Neural progenitor cell (in vitro differentiated cells): ENCODE data around the gene GRAMD1B.

Source experiments
- EZH2 ChIP-seq: fragments of 200-600 bp; sonication (generic); IDR thresholded peaks from 2 replicates; pipeline ENCODE4 v1.6.1; 2017; ENCODE audit warnings: antibody characterized with exemption, mild to moderate bottlenecking, moderate library complexity
- EZH2phosphoT487 ChIP-seq: fragments of 200-600 bp; sonication (generic); IDR thresholded peaks from 2 replicates; pipeline ENCODE4 v1.6.1; 2017; ENCODE audit warnings: antibody characterized with exemption
- TF ChIP-seq, protein P1 (sequence below): fragments of 200-600 bp; sonication (generic); IDR thresholded peaks from 2 replicates; pipeline ENCODE4 v1.5.1; 2017; ENCODE audit warnings: antibody characterized with exemption, mild to moderate bottlenecking

DNA sequence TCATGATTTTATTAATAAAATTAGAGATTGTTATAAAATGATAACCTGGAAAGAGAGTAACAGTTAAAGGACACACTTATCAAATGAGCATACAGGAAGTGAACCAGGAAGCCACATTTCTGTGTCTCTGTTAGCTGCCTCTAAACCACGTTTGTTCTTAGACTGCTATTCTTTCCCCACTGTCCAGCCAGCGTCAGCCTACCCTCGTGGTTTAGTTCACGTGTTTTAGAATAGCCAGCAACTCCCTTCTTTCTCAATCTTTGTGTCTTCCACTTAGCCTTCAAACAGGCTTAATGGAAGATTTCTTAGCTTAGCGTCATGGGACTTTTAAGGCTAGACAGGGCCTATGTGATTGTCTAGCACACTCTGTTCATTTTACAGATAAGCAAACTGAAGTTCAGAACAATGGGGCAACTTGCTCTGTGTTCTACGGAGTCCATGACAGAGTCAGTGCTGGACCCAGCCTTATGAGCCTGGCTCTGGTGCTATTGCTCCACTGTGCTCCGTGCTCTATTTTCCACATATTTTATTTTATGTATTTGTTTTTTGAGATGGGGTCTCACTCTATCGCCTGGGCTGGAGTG, 27.2 kb downstream of the GRAMD1B start:
- TF ChIP-seq EZH2 (no peak), EZH2phosphoT487 (no peak)
- TF ChIP-seq, protein P1, sequence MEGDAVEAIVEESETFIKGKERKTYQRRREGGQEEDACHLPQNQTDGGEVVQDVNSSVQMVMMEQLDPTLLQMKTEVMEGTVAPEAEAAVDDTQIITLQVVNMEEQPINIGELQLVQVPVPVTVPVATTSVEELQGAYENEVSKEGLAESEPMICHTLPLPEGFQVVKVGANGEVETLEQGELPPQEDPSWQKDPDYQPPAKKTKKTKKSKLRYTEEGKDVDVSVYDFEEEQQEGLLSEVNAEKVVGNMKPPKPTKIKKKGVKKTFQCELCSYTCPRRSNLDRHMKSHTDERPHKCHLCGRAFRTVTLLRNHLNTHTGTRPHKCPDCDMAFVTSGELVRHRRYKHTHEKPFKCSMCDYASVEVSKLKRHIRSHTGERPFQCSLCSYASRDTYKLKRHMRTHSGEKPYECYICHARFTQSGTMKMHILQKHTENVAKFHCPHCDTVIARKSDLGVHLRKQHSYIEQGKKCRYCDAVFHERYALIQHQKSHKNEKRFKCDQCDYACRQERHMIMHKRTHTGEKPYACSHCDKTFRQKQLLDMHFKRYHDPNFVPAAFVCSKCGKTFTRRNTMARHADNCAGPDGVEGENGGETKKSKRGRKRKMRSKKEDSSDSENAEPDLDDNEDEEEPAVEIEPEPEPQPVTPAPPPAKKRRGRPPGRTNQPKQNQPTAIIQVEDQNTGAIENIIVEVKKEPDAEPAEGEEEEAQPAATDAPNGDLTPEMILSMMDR: no peak
